A549 treated with CORT108297 at 1 μM for 4 hours (cell line): ENCODE results near the gene EZH1. TPM values are rescaled to one million over a fixed set of nuclear protein-coding genes. Genes with fewer than 3 reads are reported as not detected.

Experiments used
- total RNA-seq: library from RNA; stranded (reverse); fragments of 200-300 nt; extraction: Qiagen RNA extraction; gene quantifications from 5 replicates; pipeline ENCODE4 v1.2.3, GENCODE V29; 2022

EZH1 gene
- 9.9 to 13.1 TPM (median 11.4 TPM) in 5 replicates for total RNA-seq

GRCh38 chr17:42744806-42745617 lies at the start of gene EZH1:
Gene EZH1 (minus strand): TSS chr17:42745040. CDS start chr17:42728941, 16,099 bp downstream.

DNA sequence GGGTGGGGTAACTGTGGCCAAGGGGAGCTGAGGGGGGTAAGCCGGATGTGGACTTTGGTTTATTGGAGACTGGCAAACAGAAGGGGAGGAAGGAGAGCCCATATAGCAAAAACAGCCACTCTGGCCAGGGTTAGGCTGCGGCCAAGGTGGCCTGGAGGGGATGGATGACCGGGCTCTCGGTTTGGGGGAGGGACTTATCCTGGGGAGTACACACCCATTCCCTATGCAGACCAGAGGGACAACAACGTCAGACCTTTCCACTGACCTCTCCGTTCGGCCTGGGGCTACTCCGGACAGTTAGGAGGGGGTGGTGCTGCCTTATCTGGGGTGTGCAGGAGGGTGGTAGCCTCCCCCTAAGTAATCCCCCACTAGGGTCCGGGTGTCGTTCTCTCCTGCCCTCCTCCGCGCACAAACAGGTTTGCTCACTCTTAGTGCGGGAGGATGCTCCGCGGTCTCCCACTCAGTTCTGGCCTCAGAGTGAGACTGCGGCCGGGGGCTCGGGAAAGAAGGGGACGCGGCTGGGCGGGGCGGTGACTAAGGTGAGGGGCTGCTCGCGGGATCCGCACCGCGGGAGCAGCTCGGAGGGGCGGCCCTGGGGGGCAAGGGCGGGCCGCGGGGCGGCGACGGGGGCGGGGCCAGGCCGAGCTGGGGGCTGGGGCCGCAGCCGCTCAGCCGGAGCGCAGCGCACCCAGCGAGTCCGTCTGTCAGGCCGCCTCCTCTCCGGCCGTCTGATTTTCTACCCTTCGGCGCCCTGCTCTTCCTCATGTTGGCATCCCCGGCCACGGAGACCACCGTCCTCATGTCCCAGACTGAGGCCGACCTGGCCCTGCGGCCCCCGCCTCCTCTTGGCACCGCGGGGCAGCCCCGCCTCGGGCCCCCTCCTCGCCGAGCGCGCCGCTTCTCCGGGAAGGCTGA lies 35.4 kb upstream of the EZH1 start, which contains the start of gene WNK4:
Gene WNK4, plus strand, starts transcription at position 675 of the 915 bp plus-strand sequence. Its CDS starts 89 bp downstream, at position 764.

DNA sequence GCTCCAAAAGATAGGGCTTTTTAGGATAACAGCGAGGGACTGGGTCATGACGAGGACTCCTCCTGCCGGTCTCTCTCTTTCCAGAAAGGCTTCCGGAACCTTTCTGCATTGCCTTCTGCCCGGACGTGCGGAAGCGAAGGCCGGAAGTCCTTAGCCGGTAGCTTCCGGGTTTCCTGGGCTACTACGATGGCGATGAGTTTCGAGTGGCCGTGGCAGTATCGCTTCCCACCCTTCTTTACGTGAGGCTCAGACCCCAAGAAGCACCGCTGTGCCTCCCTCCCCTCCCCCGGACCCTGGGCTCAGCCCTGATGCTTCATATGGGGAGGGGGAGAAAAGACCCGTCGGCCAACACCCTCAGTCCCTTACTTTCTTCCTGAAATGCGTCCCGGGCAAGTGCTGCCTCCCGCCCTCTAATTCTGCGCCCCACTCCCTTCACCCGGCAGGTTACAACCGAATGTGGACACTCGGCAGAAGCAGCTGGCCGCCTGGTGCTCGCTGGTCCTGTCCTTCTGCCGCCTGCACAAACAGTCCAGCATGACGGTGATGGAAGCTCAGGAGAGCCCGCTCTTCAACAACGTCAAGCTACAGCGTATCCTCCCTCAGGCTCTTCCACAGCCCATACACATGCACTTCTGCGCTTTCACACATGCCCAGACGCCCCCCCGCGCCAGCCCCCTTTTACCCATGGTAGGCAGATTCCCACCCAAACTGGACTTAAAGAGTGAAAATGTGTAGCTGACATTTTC lies 28.6 kb upstream of the EZH1 start, which contains the start of gene VPS25:
Gene VPS25, plus strand, starts transcription at position 160 of the 746 bp plus-strand sequence. Its CDS starts 27 bp downstream, at position 187.

DNA sequence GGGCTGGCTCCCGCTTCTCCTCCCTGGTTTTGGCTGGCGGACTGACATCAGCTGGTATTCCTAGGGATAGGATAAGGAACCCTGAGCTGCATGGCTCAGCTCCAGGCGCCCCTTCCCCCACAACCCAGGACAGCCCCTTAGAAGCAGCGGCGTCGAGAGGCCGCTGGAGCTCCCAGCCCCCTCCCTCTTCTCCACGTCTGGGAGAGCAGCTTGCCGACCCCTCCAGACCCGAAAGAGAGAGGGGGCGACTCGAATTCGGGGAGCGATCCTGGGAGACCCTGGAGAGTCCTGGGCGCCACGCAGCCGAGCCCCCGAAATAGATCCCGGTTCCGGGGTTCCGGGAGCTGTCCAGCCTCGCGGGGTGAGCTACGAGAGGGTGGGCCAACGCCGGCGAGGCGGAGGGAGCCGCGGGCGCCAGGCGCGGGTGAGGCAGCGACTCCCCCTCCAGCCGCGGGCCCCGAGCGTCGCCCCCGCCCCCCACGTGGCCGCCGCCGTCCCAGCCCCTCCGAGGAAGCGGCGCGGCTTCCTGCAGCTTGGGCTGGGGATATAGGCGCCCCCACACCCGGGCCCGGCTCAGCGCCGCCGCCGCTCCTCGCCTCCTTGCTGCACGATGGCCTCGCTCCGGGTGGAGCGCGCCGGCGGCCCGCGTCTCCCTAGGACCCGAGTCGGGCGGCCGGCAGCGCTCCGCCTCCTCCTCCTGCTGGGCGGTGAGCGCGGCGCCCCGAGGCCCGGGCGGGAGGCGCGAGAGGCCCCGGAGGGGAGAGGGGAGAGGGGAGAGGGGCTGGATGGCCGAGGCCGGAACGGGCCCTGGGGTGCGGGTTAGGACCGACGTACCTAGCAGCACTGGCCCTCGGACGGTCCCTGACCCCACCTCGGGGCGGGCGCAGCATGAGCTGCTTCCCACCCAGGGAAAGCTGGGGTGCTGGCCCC lies 16.1 kb upstream of the EZH1 start, which contains the start of gene RAMP2:
Gene RAMP2, plus strand, starts transcription at position 576 of the 930 bp plus-strand sequence. Its CDS starts 35 bp downstream, at position 611.

DNA sequence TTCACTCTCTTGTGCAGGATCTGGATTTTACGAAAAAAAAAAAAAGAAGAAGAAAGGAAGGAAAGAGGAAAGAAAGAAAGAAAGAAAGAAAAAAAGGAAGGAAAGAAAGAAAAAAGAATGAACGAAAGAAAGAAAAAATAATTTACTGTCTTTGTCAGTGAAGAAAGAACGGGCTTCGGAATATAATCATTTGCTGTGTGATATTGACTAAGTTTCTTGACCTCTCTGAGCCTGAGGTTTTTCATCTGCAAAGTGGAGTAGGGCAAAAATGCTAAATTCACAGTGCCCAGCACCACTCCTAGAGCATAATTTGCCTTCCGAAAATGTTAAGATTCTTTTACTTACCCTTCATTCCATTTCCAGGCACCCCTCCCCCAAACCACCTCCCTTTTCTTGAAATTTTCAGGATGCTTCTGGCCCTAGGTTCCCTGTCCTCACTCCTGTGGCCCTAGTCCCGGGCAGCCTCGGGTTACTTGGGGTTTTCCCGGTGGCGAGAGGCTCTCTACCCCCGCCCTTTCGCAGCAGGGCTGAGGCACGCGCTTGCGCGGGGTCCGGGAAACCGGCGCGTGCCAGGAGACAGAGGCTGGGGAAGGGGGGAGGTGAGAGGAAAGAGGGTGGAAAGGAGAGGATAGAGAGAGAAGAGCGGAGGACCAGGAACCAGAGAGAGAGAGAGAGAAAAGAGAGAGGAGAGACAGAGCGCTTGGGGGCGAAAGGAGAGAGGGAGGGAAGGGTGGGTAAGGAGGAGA lies 62.7 kb downstream of the EZH1 start, which contains the start of gene CNTNAP1:
Gene CNTNAP1, plus strand, starts transcription at position 556 of the 746 bp plus-strand sequence. CDS start 299 bp downstream, outside the sequence.

GRCh38 chr17:42676424-42677011 lies 68.3 kb downstream of the EZH1 start, which contains the start of gene PLEKHH3:
Gene PLEKHH3 (minus strand): TSS chr17:42676994. CDS start chr17:42676563, 431 bp downstream.

GRCh38 chr17:42659079-42659931 lies 85.5 kb downstream of the EZH1 start, which contains the start of gene TUBG2:
Gene TUBG2 (plus strand): TSS chr17:42659284. CDS start chr17:42659504, 220 bp downstream.

Other genes starting within 250 kb of the EZH1 start
- 29.5 to 51.1 TPM (median 46.9 TPM) in 5 replicates for gene NAGLU, start 208.8 kb downstream of the EZH1 start, total RNA-seq
- gene HSD17B1, start 192.1 kb downstream of the EZH1 start, total RNA-seq = 0.75 to 1.6 TPM (median 1.5 TPM) in 5 replicates
- gene COASY, start 182.9 kb downstream of the EZH1 start, total RNA-seq = 108 to 136 TPM (median 132 TPM) in 5 replicates
- gene MLX, start 177.9 kb downstream of the EZH1 start, total RNA-seq = 53.9 to 64.8 TPM (median 59.1 TPM) in 5 replicates
- 35.6 to 42.2 TPM (median 38.0 TPM) in 5 replicates for gene PSMC3IP, start 167.3 kb downstream of the EZH1 start, total RNA-seq
- gene RETREG3, start 135.7 kb downstream of the EZH1 start, total RNA-seq = 26.7 to 31.4 TPM (median 27.6 TPM) in 5 replicates
- gene TUBG1, start 135.4 kb downstream of the EZH1 start, total RNA-seq = 134 to 165 TPM (median 149 TPM) in 5 replicates
- 18.7 to 28.7 TPM (median 25.2 TPM) in 5 replicates for gene TUBG2, start 85.8 kb downstream of the EZH1 start, total RNA-seq
- 13.0 to 22.6 TPM (median 19.9 TPM) in 5 replicates for gene PLEKHH3, start 68.0 kb downstream of the EZH1 start, total RNA-seq
- gene CCR10, start 63.2 kb downstream of the EZH1 start, total RNA-seq = 0.27 to 0.56 TPM (median 0.40 TPM) in 5 replicates
- gene CNTNAP1, start 62.5 kb downstream of the EZH1 start, total RNA-seq = 4.9 to 7.4 TPM (median 6.8 TPM) in 5 replicates
- 0.75 to 1.2 TPM (median 1.1 TPM) in 5 replicates for gene RAMP2, start 16.2 kb upstream of the EZH1 start, total RNA-seq
- 122 to 140 TPM (median 127 TPM) in 5 replicates for gene VPS25, start 28.4 kb upstream of the EZH1 start, total RNA-seq
- 0.58 to 1.4 TPM (median 1.3 TPM) in 5 replicates for gene WNK4, start 35.6 kb upstream of the EZH1 start, total RNA-seq
- gene COA3, start 53.7 kb upstream of the EZH1 start, total RNA-seq = 123 to 146 TPM (median 132 TPM) in 5 replicates
- gene CNTD1, start 53.8 kb upstream of the EZH1 start, total RNA-seq = 0.05 to 0.17 TPM (median 0.07 TPM) in 4 of 5 replicates, not detected in the other
- gene BECN1, start 79.2 kb upstream of the EZH1 start, total RNA-seq = 75.6 to 100 TPM (median 79.7 TPM) in 5 replicates
- 217 to 301 TPM (median 236 TPM) in 5 replicates for gene PSME3, start 88.4 kb upstream of the EZH1 start, total RNA-seq
- 2.0 to 2.4 TPM (median 2.1 TPM) in 5 replicates for gene AOC2, start 99.5 kb upstream of the EZH1 start, total RNA-seq
- gene AOC3, start 106.2 kb upstream of the EZH1 start, total RNA-seq = 1.1 to 2.3 TPM (median 1.2 TPM) in 5 replicates
- gene G6PC1, start 155.8 kb upstream of the EZH1 start, total RNA-seq = not detected in 5 replicates
- gene AARSD1, start 219.4 kb upstream of the EZH1 start, total RNA-seq = 53.3 to 63.0 TPM (median 57.0 TPM) in 5 replicates
- 0.67 to 1.4 TPM (median 1.2 TPM) in 5 replicates for gene PTGES3L, start 235.0 kb upstream of the EZH1 start, total RNA-seq
- 19.7 to 21.0 TPM (median 20.7 TPM) in 5 replicates for gene RUNDC1, start 235.5 kb upstream of the EZH1 start, total RNA-seq